H1 (cell line): ENCODE measurements around the gene SPI1. TPM values are rescaled to one million over a fixed set of nuclear protein-coding genes. Genes with fewer than 3 reads are reported as not detected.

Experiments used
- CTCF ChIA-PET: fragments of 300-600 bp; sonication (Branson Sonifier 250); formaldehyde crosslinking; loops from one replicate; lab custom pipeline; 2021; ENCODE audit not compliant: partially characterized antibody; lab: Charles Lee
- POLR2A ChIA-PET: fragments of 300-600 bp; sonication (Branson Sonifier 250); formaldehyde crosslinking; loops from one replicate; lab custom pipeline; 2021; ENCODE audit warnings: inconsistent platforms; ENCODE audit not compliant: partially characterized antibody; lab: Charles Lee
- DNase-seq, 2 experiments: peaks; one replicate each; pipeline versions ENCODE4 v3.0.0 to v3.0.0-alpha.2; 2010 to 2022; ENCODE audit warnings: low spot score in 2 of 2, low read depth in 1 of 2, mixed read lengths in 1 of 2
- FAIRE-seq: peaks from 2 replicates; lab custom pipeline; 2011; peaks lifted over from hg19 to GRCh38; lab: Jason Lieb, UNC
- H2AFZ ChIP-seq: 2 replicates; pipeline ENCODE4 v1.8.1; 2012; ENCODE audit warnings: low read length, inconsistent platforms
- H2AK5ac ChIP-seq: 2 replicates; pipeline ENCODE4 v1.6.1; 2013; ENCODE audit warnings: low read depth, low read length
- H2BK120ac ChIP-seq: replicated peaks from 2 replicates; pipeline ENCODE3; 2013; ENCODE audit warnings: low read depth, low read length, inconsistent platforms
- H2BK12ac ChIP-seq: 2 replicates; pipeline ENCODE4 v1.6.1; 2013; ENCODE audit warnings: low read depth, low read length
- H2BK15ac ChIP-seq: 2 replicates; pipeline ENCODE4 v1.6.1; 2013; ENCODE audit warnings: low read length
- H2BK20ac ChIP-seq: 2 replicates; pipeline ENCODE4 v1.6.1; 2013; ENCODE audit warnings: low read length
- H2BK5ac ChIP-seq: 2 replicates; pipeline ENCODE4 v1.6.1; 2013; ENCODE audit warnings: low read depth, low read length
- H3K14ac ChIP-seq: 2 replicates; pipeline ENCODE4 v1.6.1; 2013; ENCODE audit warnings: inconsistent platforms; ENCODE audit not compliant: insufficient read length
- H3K18ac ChIP-seq: 2 replicates; pipeline ENCODE4 v1.6.1; 2013; ENCODE audit warnings: low read length; ENCODE audit errors: extremely low read depth
- H3K23ac ChIP-seq: 2 replicates; pipeline ENCODE4 v1.6.1; 2013; ENCODE audit warnings: inconsistent platforms; ENCODE audit not compliant: insufficient read length
- H3K23me2 ChIP-seq: 2 replicates; pipeline ENCODE4 v1.6.1; 2013; ENCODE audit warnings: low read depth, low read length
- H3K27ac ChIP-seq: 2 replicates; pipeline ENCODE4 v1.6.1; 2011; ENCODE audit warnings: low read depth, low read length, inconsistent platforms
- H3K27me3 ChIP-seq, 4 experiments: replicated peaks in 1 of 4; 1 replicate in 1 of 4; 2 replicates in 3 of 4; pipeline versions ENCODE4 v1.6.1 to v1.8.1; 2011 to 2013; ENCODE audit warnings: low read length in 3 of 4, mild to moderate bottlenecking in 3 of 4, inconsistent platforms in 2 of 4, mixed read lengths in 2 of 4, moderate library complexity in 1 of 4; ENCODE audit not compliant: control insufficient read depth in 3 of 4, insufficient read depth in 3 of 4; ENCODE audit errors: extremely low read depth in 1 of 4
- H3K36me3 ChIP-seq, 4 experiments: 2 replicates each; pipeline versions ENCODE4 v1.6.1 to v1.8.1; 2011 to 2013; ENCODE audit warnings: mild to moderate bottlenecking in 4 of 4, low read length in 3 of 4, moderate library complexity in 2 of 4, control low read depth in 1 of 4, inconsistent platforms in 1 of 4; ENCODE audit not compliant: insufficient read depth in 4 of 4, control insufficient read depth in 2 of 4
- H3K4ac ChIP-seq: replicated peaks from 2 replicates; pipeline ENCODE3; 2013; ENCODE audit warnings: low read length, low read depth, mixed read lengths, inconsistent platforms; ENCODE audit not compliant: insufficient read length
- H3K4me1 ChIP-seq, 4 experiments: replicated peaks in 1 of 4; 1 replicate in 1 of 4; 2 replicates in 3 of 4; pipeline versions ENCODE4 v1.6.1 to v1.8.1; 2011 to 2013; ENCODE audit warnings: low read length in 3 of 4, inconsistent platforms in 2 of 4, mixed read lengths in 1 of 4; ENCODE audit not compliant: insufficient read depth in 4 of 4, control insufficient read depth in 3 of 4
- H3K4me2 ChIP-seq, 2 experiments: 2 replicates each; pipeline versions ENCODE4 v1.6.1 to v1.8.1; 2011 to 2013; ENCODE audit warnings: low read depth in 2 of 2, low read length in 2 of 2, control low read depth in 1 of 2, inconsistent platforms in 1 of 2, mild to moderate bottlenecking in 1 of 2; ENCODE audit not compliant: insufficient read depth in 1 of 2
- H3K4me3 ChIP-seq, 4 experiments: fragments of 200-600, 300-600 bp in 1 of 4; sonication (generic), shearing (Covaris generic), sonication (Bioruptor Twin) in 1 of 4; 2 replicates each; pipeline versions ENCODE4 v1.5.1 to v1.8.1; 2011 to 2016; ENCODE audit warnings: low read length in 4 of 4, low read depth in 3 of 4, control low read depth in 2 of 4, inconsistent platforms in 2 of 4, mild to moderate bottlenecking in 2 of 4, mixed read lengths in 1 of 4, moderate library complexity in 1 of 4; ENCODE audit not compliant: insufficient read depth in 2 of 4; ENCODE audit errors: extremely low read depth in 1 of 4
- H3K56ac ChIP-seq: replicated peaks from 2 replicates; pipeline ENCODE3; 2013; ENCODE audit warnings: low read depth, mild to moderate bottlenecking, mixed read lengths, low read length, inconsistent platforms; ENCODE audit not compliant: insufficient read length
- H3K79me1 ChIP-seq: 2 replicates; pipeline ENCODE4 v1.6.1; 2013; ENCODE audit warnings: low read depth, low read length, control low read depth
- H3K79me2 ChIP-seq, 2 experiments: 2 replicates each; pipeline versions ENCODE4 v1.6.1 to v1.8.1; 2012 to 2013; ENCODE audit warnings: low read length in 2 of 2, mild to moderate bottlenecking in 2 of 2, inconsistent platforms in 1 of 2; ENCODE audit not compliant: insufficient read depth in 2 of 2, control insufficient read depth in 1 of 2
- H3K9ac ChIP-seq, 4 experiments: replicated peaks in 1 of 4; 1 replicate in 1 of 4; 2 replicates in 3 of 4; pipeline versions ENCODE4 v1.6.1 to v1.8.1; 2011 to 2013; ENCODE audit warnings: low read depth in 3 of 4, low read length in 3 of 4, control low read depth in 2 of 4, mild to moderate bottlenecking in 2 of 4, moderate library complexity in 2 of 4, inconsistent platforms in 1 of 4; ENCODE audit errors: extremely low read depth in 1 of 4
- H3K9me3 ChIP-seq, 2 experiments: 2 replicates each; pipeline versions ENCODE4 v1.6.1 to v1.8.1; 2012 to 2013; ENCODE audit warnings: mild to moderate bottlenecking in 2 of 2, moderate library complexity in 2 of 2, control low read depth in 1 of 2, inconsistent platforms in 1 of 2, low read depth in 1 of 2, low read length in 1 of 2, mixed read lengths in 1 of 2; ENCODE audit not compliant: insufficient read depth in 2 of 2
- H4K20me1 ChIP-seq, 2 experiments: replicated peaks in 1 of 2; 2 replicates each; pipeline versions ENCODE3 to v1.8.1; 2011 to 2013; ENCODE audit warnings: inconsistent platforms in 2 of 2, low read length in 2 of 2, mild to moderate bottlenecking in 1 of 2; ENCODE audit not compliant: insufficient read depth in 2 of 2, control insufficient read depth in 1 of 2
- H4K5ac ChIP-seq: 2 replicates; pipeline ENCODE4 v1.6.1; 2013; ENCODE audit warnings: low read length, low read depth, mixed read lengths, inconsistent platforms; ENCODE audit not compliant: insufficient read length
- H4K8ac ChIP-seq: 2 replicates; pipeline ENCODE4 v1.8.0; 2013; ENCODE audit warnings: mild to moderate bottlenecking, moderate library complexity, low read length, inconsistent platforms; ENCODE audit not compliant: insufficient read depth; ENCODE audit errors: extremely low read depth
- H4K91ac ChIP-seq: replicated peaks from 2 replicates; pipeline ENCODE3; 2013; ENCODE audit warnings: low read length, mixed read lengths, inconsistent platforms; ENCODE audit not compliant: insufficient read length
- RAD21 ChIP-seq, 2 experiments: IDR thresholded peaks in 1 of 2; conservative IDR thresholded peaks in 1 of 2; 2 replicates each; pipeline ENCODE4 v1.6.1; 2011; ENCODE audit warnings: low read depth in 2 of 2, low read length in 2 of 2, improper control_type of control experiment in 1 of 2, inconsistent platforms in 1 of 2, mild to moderate bottlenecking in 1 of 2, moderate library complexity in 1 of 2
- RFX5 ChIP-seq: IDR thresholded peaks from 2 replicates; pipeline ENCODE4 v1.6.1; 2011; ENCODE audit warnings: low read depth, low read length, improper control_type of control experiment, borderline replicate concordance
- SUZ12 ChIP-seq: fragments of 200-600 bp; sonication (generic); IDR thresholded peaks from 2 replicates; pipeline ENCODE4 v1.6.1; 2012; ENCODE audit warnings: mild to moderate bottlenecking, inconsistent platforms, low read length, moderate library complexity, mixed read lengths
- whole genome bisulfite sequencing, 2 experiments: shearing (Covaris generic) in 1 of 2; methylation state at CpG; one replicate each; pipeline versions ENCODE4 v1.1.6 to v1.1.7; 2013 to 2015; ENCODE audit warnings: low lambda C conversion rate in 2 of 2, mixed read lengths in 2 of 2, inconsistent platforms in 1 of 2, low coverage in 1 of 2, missing lambda C conversion rate in 1 of 2; ENCODE audit not compliant: insufficient replicate concordance in 2 of 2, insufficient coverage in 1 of 2, insufficient read length in 1 of 2; ENCODE audit errors: extremely low coverage in 1 of 2, missing lambda C conversion rate in 1 of 2; 5-methylcytosine and 5-hydroxymethylcytosine counted together
- polyA plus RNA-seq, 7 experiments: library from polyadenylated mRNA; depleted of rRNA in 3 of 7; stranded (reverse) in 5 of 7; unstranded in 2 of 7; fragments of >200 nt in 5 of 7; fragments of 200-250 nt in 2 of 7; gene quantifications; 1 replicate in 5 of 7; 2 replicates in 1 of 7; 4 replicates in 1 of 7; pipeline versions ENCODE4 v1.2.1 to v1.2.3, GENCODE V29; 2011 to 2013; ENCODE audit warnings: missing spikeins in 2 of 7, mixed read lengths in 2 of 7
- total RNA-seq: library from RNA; stranded (reverse); fragmentation: NEBNext Ultra II Directional; extraction: Animal tissue kit (Norgen Biotek cat#: 25700); gene quantifications from 2 replicates; pipeline ENCODE4 v1.2.1, GENCODE V29; 2021
- TF ChIP-seq, protein P1 (sequence below), 3 experiments: IDR thresholded peaks; 1 replicate in 2 of 3; 2 replicates in 1 of 3; pipeline versions ENCODE4 v1.5.1 to v1.6.1; 2011; ENCODE audit warnings: low read length in 3 of 3, mild to moderate bottlenecking in 3 of 3, inconsistent platforms in 2 of 3, low read depth in 1 of 3, moderate library complexity in 1 of 3; ENCODE audit not compliant: insufficient read depth in 1 of 3; ENCODE audit errors: control extremely low read depth in 1 of 3

The SPI1 gene
- total and polyA plus RNA-seq, 2 of the 8 experiments (the other 6 are each of a cell fraction or from before 2014, with no cell fraction given), result 0.12 TPM; not detected in 1

DNA sequence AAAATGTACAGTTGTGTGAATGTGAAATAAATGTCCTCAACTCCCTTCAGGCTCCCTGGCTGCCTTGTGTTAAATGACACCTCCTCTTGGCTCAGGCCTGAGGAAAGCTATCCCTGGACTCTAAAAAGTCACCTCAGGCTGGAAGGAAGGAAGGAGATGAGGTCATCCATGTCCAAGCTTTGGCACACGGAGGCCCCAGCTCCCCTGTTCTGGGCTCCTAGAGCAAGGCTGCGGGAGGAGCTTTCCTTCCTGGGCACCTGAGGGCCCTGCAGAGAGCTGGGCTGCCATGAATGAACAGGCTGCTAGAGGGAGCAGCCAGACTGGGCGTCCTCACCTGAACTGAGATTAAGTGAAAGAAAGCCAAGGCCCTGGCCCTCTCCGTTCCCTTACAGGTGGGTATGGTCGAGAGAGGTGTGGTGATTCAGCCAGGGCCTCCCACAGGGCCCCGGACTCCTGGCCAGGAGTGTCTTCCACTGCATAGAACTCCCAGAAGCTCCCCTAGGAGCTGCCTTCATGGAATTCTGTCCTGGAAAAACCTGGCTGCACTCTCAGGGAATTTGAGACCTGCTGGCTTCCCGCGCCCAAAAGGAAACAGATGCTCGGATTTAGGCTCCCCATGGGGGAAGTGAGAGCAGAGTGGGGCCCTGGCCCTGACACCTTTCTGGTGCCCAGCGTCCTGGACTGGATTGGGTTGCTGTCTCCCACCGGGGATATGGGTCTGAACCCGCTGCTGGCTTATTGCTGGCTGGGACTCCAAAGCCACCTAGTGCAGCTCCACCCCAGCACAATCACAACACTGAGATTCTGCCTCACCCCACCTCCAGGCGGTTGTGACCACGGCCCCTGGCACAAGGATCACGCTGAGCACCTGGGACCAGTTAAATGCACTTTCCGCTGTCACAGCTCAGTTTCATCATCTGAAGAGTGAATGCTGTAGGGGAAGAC, 48.1 kb downstream of the SPI1 start:
- no peaks in the 10 kb centered on the region; the same call in 1 of the 2 replicates for H3K79me1 ChIP-seq
- no peak overlapping the region for H4K5ac ChIP-seq
- H3K36me3 ChIP-seq, result peaks cover 0 to 16% (median 5%) of the 10 kb centered on the region in 4 experiments; a peak in 5 of 8 replicates
- no peak overlapping the region for H3K9ac ChIP-seq
- no peaks in the 10 kb centered on the region for H3K9me3 ChIP-seq
- H3K4ac ChIP-seq, result no peak overlapping the region
- ChIA-PET POLR2A (interaction anchor here (1.0 to 1.1 kb wide), 2 partner anchors 20 to 25 kb away, joined by 3 read pairs; no protein-coding TSS in a partner anchor), CTCF (interaction anchor here (0.7 to 1.6 kb wide), 6 partner anchors 18 to 151 kb away, joined by 3 to 13 read pairs (median 4); no protein-coding TSS in a partner anchor)
- no peaks in the 10 kb centered on the region for H3K27me3 ChIP-seq
- H4K8ac ChIP-seq, result no peak overlapping the region
- H3K14ac ChIP-seq, result no peak overlapping the region
- H3K4me1 ChIP-seq, result no peaks in the 10 kb centered on the region
- peaks cover 0 to 2% of the 10 kb centered on the region in 2 experiments for H4K20me1 ChIP-seq
- H3K27ac ChIP-seq, result no peak overlapping the region
- WGBS, 2 experiments, result 88% methylated on average over 16 of the region's 16 CpGs; no CpG with 5 or more reads in 1 of the 2 experiments
- no peak overlapping the region for H3K4me3 ChIP-seq
- no peaks in the 10 kb centered on the region for H3K23me2 ChIP-seq
- no peak overlapping the region for H2BK5ac ChIP-seq
- no peak overlapping the region for H3K23ac ChIP-seq
- no peak overlapping the region for H2BK120ac ChIP-seq
- TF ChIP-seq RFX5 (no peak), RAD21 (IDR thresholded peaks at IDR 0.05 in 1 of 2, conservative IDR thresholded peaks at IDR 0.05 in 1 of 2; ENCODE audit: low read depth in 2 of 2, low read length in 2 of 2) (peak in 1 of 2 experiments; percentile 34; a peak in 2 of 4 replicates), SUZ12 (no peak)
- TF ChIP-seq, protein P1, sequence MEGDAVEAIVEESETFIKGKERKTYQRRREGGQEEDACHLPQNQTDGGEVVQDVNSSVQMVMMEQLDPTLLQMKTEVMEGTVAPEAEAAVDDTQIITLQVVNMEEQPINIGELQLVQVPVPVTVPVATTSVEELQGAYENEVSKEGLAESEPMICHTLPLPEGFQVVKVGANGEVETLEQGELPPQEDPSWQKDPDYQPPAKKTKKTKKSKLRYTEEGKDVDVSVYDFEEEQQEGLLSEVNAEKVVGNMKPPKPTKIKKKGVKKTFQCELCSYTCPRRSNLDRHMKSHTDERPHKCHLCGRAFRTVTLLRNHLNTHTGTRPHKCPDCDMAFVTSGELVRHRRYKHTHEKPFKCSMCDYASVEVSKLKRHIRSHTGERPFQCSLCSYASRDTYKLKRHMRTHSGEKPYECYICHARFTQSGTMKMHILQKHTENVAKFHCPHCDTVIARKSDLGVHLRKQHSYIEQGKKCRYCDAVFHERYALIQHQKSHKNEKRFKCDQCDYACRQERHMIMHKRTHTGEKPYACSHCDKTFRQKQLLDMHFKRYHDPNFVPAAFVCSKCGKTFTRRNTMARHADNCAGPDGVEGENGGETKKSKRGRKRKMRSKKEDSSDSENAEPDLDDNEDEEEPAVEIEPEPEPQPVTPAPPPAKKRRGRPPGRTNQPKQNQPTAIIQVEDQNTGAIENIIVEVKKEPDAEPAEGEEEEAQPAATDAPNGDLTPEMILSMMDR (IDR thresholded peaks at IDR 0.05; ENCODE audit: control extremely low read depth in 1 of 3, insufficient read depth in 1 of 3, low read depth in 1 of 3, low read length in 3 of 3), result peak; percentile 8 to 35 (median 28); a peak in 3 of 4 replicates
- H3K4me2 ChIP-seq, result no peak overlapping the region
- no peak overlapping the region for H2BK15ac ChIP-seq
- no peak overlapping the region for H2BK12ac ChIP-seq
- no peak overlapping the region for H3K56ac ChIP-seq
- H2AFZ ChIP-seq, result no peak overlapping the region
- H3K18ac ChIP-seq, result no peak overlapping the region
- H3K79me2 ChIP-seq, result no peaks in the 10 kb centered on the region
- no peak overlapping the region for H2BK20ac ChIP-seq
- H2AK5ac ChIP-seq, result no peak overlapping the region
- H4K91ac ChIP-seq, result no peak overlapping the region
- FAIRE-seq (no peak), DNase-seq (no peak)
